ENCODE results near the gene MT1H. TPM values are rescaled to one million over a fixed set of nuclear protein-coding genes. Genes with fewer than 3 reads are reported as not detected.

The MT1H gene
- polyA plus RNA-seq, 1 donor (not counting 4 experiments of a cell fraction or from before 2014, with no cell fraction given) = 0.79 TPM

- H3K27ac ChIP-seq (ENCODE audit: control insufficient read depth, insufficient read depth, low read length) = no peak overlapping the region
- H3K4me3 ChIP-seq (ENCODE audit: control insufficient read depth in 2 of 3, extremely low read depth in 1 of 3, insufficient read depth in 2 of 3, low read depth in 1 of 3, low read length in 3 of 3) = no peak overlapping the region
- H3K27me3 ChIP-seq (ENCODE audit: control insufficient read depth, extremely low read depth, insufficient read depth, low read length) = peaks cover 5% of the 10 kb centered on the region
- H3K9me3 ChIP-seq (ENCODE audit: control insufficient read depth, low read depth, low read length) = no peaks in the 10 kb centered on the region
- H3K4me2 ChIP-seq (ENCODE audit: control insufficient read depth, extremely low read depth, insufficient read depth, low read depth, low read length) = no peak overlapping the region
- FAIRE-seq (no peak), DNase-seq (ENCODE audit: low read depth, low spot score) (no peak)
- no peak overlapping the region for H3K9ac ChIP-seq (ENCODE audit: control insufficient read depth, extremely low read depth, insufficient read depth, low read length)
- H2AFZ ChIP-seq (ENCODE audit: control insufficient read depth, low read length) = no peak overlapping the region
- no peak for TF ChIP-seq CTCF (optimal IDR thresholded peaks at IDR 0.05 in 1 of 3, IDR thresholded peaks at IDR 0.05 in 1 of 3, conservative IDR thresholded peaks at IDR 0.05 in 1 of 3; ENCODE audit: extremely low read depth in 1 of 3, insufficient read depth in 2 of 3, low read length in 3 of 3)
- no peaks in the 10 kb centered on the region for H3K36me3 ChIP-seq (ENCODE audit: control insufficient read depth in 2 of 2, extremely low read depth in 1 of 2, insufficient read depth in 2 of 2, low read length in 2 of 2)
- H4K20me1 ChIP-seq (ENCODE audit: control insufficient read depth, extremely low read depth, insufficient read depth, low read length) = no peaks in the 10 kb centered on the region
- H3K79me2 ChIP-seq (ENCODE audit: control insufficient read depth, insufficient read depth, low read length) = no peaks in the 10 kb centered on the region
- dilution Hi-C loops (cut with MboI; ENCODE audit: extremely low pct_ligation_motif_present, low sequenced_read_pairs) = no loop called here
- H3K9me1 ChIP-seq (ENCODE audit: control insufficient read depth, extremely low read depth, insufficient read depth, low read length) = no peaks in the 10 kb centered on the region
- peaks cover 3% of the 10 kb centered on the region for H3K4me1 ChIP-seq (ENCODE audit: control insufficient read depth, extremely low read depth, insufficient read depth, low read length)
These were observed 44.2 kb downstream of the MT1H start for GRCh38 chr16:56713794-56714193.

- DNase-seq (ENCODE audit: low read depth, low spot score) (no peak), FAIRE-seq (no peak)
- peaks cover 5% of the 10 kb centered on the region for H3K27me3 ChIP-seq (ENCODE audit: control insufficient read depth, extremely low read depth, insufficient read depth, low read length)
- no peak overlapping the region for H2AFZ ChIP-seq (ENCODE audit: control insufficient read depth, low read length)
- no peak overlapping the region for H3K4me2 ChIP-seq (ENCODE audit: control insufficient read depth, extremely low read depth, insufficient read depth, low read depth, low read length)
- no peaks in the 10 kb centered on the region for H3K9me3 ChIP-seq (ENCODE audit: control insufficient read depth, low read depth, low read length)
- H3K79me2 ChIP-seq (ENCODE audit: control insufficient read depth, insufficient read depth, low read length) = no peaks in the 10 kb centered on the region
- no peaks in the 10 kb centered on the region for H3K9me1 ChIP-seq (ENCODE audit: control insufficient read depth, extremely low read depth, insufficient read depth, low read length)
- H3K36me3 ChIP-seq (ENCODE audit: control insufficient read depth in 2 of 2, extremely low read depth in 1 of 2, insufficient read depth in 2 of 2, low read length in 2 of 2) = no peaks in the 10 kb centered on the region
- no peak overlapping the region for H3K27ac ChIP-seq (ENCODE audit: control insufficient read depth, insufficient read depth, low read length)
- dilution Hi-C loops (cut with MboI; ENCODE audit: extremely low pct_ligation_motif_present, low sequenced_read_pairs) = no loop called here
- no peak overlapping the region for H3K9ac ChIP-seq (ENCODE audit: control insufficient read depth, extremely low read depth, insufficient read depth, low read length)
- H3K4me1 ChIP-seq (ENCODE audit: control insufficient read depth, extremely low read depth, insufficient read depth, low read length) = no peaks in the 10 kb centered on the region
- H4K20me1 ChIP-seq (ENCODE audit: control insufficient read depth, extremely low read depth, insufficient read depth, low read length) = no peaks in the 10 kb centered on the region
- TF ChIP-seq CTCF (optimal IDR thresholded peaks at IDR 0.05 in 1 of 3, IDR thresholded peaks at IDR 0.05 in 1 of 3, conservative IDR thresholded peaks at IDR 0.05 in 1 of 3; ENCODE audit: extremely low read depth in 1 of 3, insufficient read depth in 2 of 3, low read length in 3 of 3) = no peak
- TF ChIP-seq EZH2 (IDR thresholded peaks at IDR 0.05; ENCODE audit: low read length) = no peak
- H3K4me3 ChIP-seq (ENCODE audit: control insufficient read depth in 2 of 3, extremely low read depth in 1 of 3, insufficient read depth in 2 of 3, low read depth in 1 of 3, low read length in 3 of 3) = no peak overlapping the region
These were observed 45.5 kb downstream of the MT1H start for GRCh38 chr16:56715126-56715525.
